Small intestine (tissue), 7 donors: ENCODE measurements around the gene TPCN2. TPM values are rescaled to one million over a fixed set of nuclear protein-coding genes. Genes with fewer than 3 reads are reported as not detected.

Source experiments
- DNase-seq, 2 donors: peaks; one replicate each; pipeline versions ENCODE4 v3.0.0 to v3.0.0-alpha.2; 2013
- FAIRE-seq: peaks from 2 replicates; lab custom pipeline; 2012; peaks lifted over from hg19 to GRCh38; lab: Jason Lieb, UNC
- H3K27ac ChIP-seq, 3 donors: one replicate each; pipeline ENCODE4 v1.5.1; 2013; ENCODE audit warnings: low read length in 2 of 3, mild to moderate bottlenecking in 2 of 3, control low read depth in 1 of 3, inconsistent platforms in 1 of 3, low read depth in 1 of 3, moderate library complexity in 1 of 3
- H3K27me3 ChIP-seq, 3 donors: one replicate each; pipeline ENCODE4 v1.6.1; 2013; ENCODE audit warnings: low read length in 3 of 3, inconsistent platforms in 1 of 3; ENCODE audit not compliant: control insufficient read depth in 3 of 3, insufficient read depth in 3 of 3
- H3K36me3 ChIP-seq, 3 donors: one replicate each; pipeline ENCODE4 v1.6.1; 2013; ENCODE audit warnings: low read length in 3 of 3, inconsistent platforms in 1 of 3, low read depth in 1 of 3, mild to moderate bottlenecking in 1 of 3, moderate library complexity in 1 of 3; ENCODE audit not compliant: control insufficient read depth in 3 of 3, insufficient read depth in 2 of 3
- H3K4me1 ChIP-seq, 3 donors: one replicate each; pipeline ENCODE4 v1.6.1; 2013; ENCODE audit warnings: low read length in 2 of 3, inconsistent platforms in 1 of 3, low read depth in 1 of 3, mild to moderate bottlenecking in 1 of 3, moderate library complexity in 1 of 3; ENCODE audit not compliant: control insufficient read depth in 3 of 3, insufficient read depth in 2 of 3
- H3K4me3 ChIP-seq, 3 donors: one replicate each; pipeline ENCODE4 v1.5.1; 2013; ENCODE audit warnings: low read length in 3 of 3, control low read depth in 1 of 3, inconsistent platforms in 1 of 3, low read depth in 1 of 3, mild to moderate bottlenecking in 1 of 3, moderate library complexity in 1 of 3
- H3K9me3 ChIP-seq, 2 donors: one replicate each; pipeline ENCODE4 v1.6.1; 2013; ENCODE audit warnings: low read depth in 1 of 2, low read length in 1 of 2; ENCODE audit not compliant: control insufficient read depth in 2 of 2, insufficient read depth in 1 of 2
- WGBS, 3 donors: extraction: QIAGEN DNeasy Blood & Tissue Kit; methylation state at CpG; one replicate each; pipeline ENCODE4 v1.1.7; 2013; 5-methylcytosine and 5-hydroxymethylcytosine counted together
- polyA plus RNA-seq, 4 donors: library from polyadenylated mRNA; stranded (reverse) in 3 of 4; unstranded in 1 of 4; fragments of 200-250 nt in 3 of 4; fragments of 120-200 nt in 1 of 4; gene quantifications; one replicate each; pipeline versions ENCODE4 v1.2.1 to v1.2.3, GENCODE V29; 2013
- donor health status: healthy with polysubstance abuse.
- donor health status: control.
- donor health status: control.
- donor health status: Bipolar disorder and iron deficiency.
- donor health status: healthy.

The TPCN2 gene
- polyA plus RNA-seq, 4 donors: 11.1 to 32.8 (median 12.8) TPM

DNA sequence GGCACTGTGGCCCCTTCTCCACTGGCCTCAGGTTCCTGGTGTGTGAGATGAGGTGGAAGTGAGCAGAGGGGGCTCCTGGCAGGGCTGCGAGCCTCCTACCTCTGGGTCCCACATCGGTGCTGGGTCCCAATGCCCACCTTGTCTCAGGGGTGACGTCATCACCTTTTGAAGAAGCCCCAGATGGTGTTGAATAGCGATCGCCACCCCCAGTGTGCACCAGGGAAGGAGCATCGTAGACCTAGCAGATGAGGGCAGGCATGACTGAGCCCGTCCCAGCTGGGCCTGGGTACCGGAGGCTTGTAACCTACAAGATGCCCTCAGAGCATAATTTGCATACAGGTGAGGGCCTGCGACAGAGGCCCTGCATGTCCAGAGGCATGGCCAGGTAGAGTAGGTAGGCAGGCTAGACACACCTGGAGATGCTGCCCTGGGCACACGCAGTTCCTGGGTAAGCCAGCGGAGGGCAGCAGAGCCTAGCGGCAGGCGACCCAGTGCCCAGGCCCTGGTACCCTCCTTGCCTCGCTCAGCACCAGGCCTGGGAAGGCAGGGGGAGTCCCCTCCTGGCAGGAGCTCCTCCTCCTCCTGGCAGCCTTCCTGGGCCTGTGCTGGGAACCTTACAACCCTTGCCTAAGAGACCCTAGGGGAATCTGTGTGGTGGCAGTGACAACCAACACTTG is 52.5 kb downstream of the TPCN2 start:
- H3K4me1 ChIP-seq: peaks cover 0 to 4% (median 0%) of the 10 kb centered on the region in 3 donors
- WGBS, 3 donors: 22 to 26% (median 25%) methylated on average over 13 to 14 of the region's 14 CpGs
- FAIRE-seq: no peak

DNA sequence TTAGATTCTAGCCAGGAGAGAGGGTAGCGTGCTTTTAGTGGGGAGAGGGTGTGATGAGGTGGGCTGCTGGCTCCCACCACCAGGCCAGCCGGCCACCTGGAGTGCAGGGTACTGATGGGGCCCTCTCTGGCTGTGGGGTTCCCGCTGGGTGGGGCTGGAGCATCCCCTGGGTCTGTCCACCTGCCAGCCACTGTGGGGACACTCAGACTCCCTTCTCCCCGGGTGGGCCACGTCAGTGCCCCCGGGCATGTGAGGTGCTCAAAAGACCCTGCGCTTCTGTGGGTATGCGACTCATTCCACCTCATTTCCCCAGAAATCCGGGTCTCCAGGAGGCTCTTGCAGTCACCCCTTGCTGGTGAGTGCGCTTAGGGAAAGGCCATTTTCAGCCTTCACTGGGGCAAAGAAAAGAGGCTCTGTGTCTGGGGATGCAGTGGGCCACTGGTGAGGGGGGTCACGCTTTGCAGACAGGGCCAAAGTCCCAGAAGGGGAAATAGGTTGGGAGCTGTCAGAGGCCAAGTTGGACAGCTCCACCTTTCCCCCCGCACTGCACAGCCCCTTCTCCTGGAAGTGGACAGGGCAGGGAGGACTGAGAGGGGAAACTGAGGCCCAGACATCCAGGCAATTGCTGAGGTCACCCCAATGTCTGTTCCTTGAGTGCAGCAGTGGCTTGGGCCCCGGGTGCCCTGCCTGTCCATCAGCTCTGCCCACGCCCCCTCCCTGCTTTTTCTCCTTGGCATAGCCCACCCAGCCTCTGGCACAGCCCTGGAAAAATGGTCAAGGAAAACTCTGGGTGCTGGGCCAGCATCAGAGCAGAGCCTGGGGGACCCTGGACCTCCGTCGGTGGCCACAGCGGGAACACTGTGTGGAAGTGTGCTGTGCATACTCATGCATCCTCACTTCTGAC is 53.3 kb downstream of the TPCN2 start:
- Histone ChIP-seq H3K4me3 (no peak overlapping the region), H3K27ac (no peak overlapping the region), H3K27me3 (no peaks in the 10 kb centered on the region), H3K4me1 (peaks cover 0 to 4% (median 0%) of the 10 kb centered on the region in 3 donors), H3K9me3 (no peaks in the 10 kb centered on the region), H3K36me3 (peaks cover 0 to 4% (median 0%) of the 10 kb centered on the region in 3 donors)
- whole genome bisulfite sequencing, 3 donors: 62 to 73% (median 70%) methylated on average over 17 of the region's 17 CpGs
- no peak for FAIRE-seq
- DNase-seq: no peak

More for the DNA sequence above, 52.5 kb downstream of the TPCN2 start:
- no peak overlapping the region for H3K27ac ChIP-seq
- H3K4me3 ChIP-seq: no peak overlapping the region
- H3K9me3 ChIP-seq: no peaks in the 10 kb centered on the region
- peak; percentile 72 to 82 for DNase-seq
- H3K27me3 ChIP-seq: no peaks in the 10 kb centered on the region
- H3K36me3 ChIP-seq: peaks cover 0 to 12% (median 0%) of the 10 kb centered on the region in 3 donors

DNA sequence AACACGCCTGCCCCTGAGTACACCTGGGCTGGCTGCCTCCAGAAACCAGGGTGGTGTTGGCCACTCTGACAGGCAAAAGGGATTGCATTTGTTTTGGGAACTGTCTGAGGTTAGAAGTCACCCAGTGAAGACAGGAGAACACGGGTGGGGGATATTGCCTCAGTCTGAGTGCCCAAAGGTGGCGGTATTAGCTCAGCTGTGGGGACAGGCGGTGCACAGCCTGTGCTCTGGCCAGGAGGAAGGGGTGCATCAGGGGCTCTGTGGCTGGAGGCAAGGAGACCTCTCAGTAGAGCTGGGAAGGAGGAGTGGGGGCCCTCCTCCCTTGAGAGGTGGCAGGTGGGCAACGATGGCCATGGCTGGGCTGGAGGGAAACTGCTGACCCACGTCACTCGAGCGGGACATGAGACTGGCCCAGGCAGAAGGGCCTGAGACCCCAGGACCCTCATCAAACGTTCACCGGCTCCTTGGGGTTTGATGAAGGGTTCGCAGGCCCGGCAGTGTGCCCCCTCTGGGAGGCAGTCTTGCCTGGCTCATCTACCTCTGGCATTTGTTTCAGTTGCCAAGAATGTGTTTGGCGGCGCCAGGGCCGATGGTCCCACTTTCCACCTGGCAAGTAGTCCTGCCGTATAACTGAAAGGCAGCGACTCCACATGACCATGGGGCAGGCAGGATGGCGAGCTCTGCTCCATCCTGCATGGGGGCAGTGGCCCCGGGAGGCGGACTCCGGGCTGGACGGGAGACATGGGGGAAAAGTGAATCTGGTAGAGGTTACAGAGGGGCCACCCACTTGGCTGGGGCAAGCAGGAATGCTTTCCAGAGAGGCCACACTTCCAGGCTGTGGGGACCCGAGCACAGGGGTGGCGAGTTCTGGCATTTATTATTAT is 54.2 kb downstream of the TPCN2 start:
- 58 to 65% (median 64%) methylated on average over 23 to 24 of the region's 24 CpGs for WGBS, 3 donors
- Histone ChIP-seq H3K27ac (no peak overlapping the region), H3K4me3 (no peak overlapping the region), H3K9me3 (peaks cover 0 to 8% of the 10 kb centered on the region in 2 donors), H3K27me3 (no peaks in the 10 kb centered on the region), H3K4me1 (peaks cover 0 to 4% (median 0%) of the 10 kb centered on the region in 3 donors), H3K36me3 (peaks cover 0 to 7% (median 0%) of the 10 kb centered on the region in 3 donors)
- FAIRE-seq (no peak), DNase-seq (no peak)

DNA sequence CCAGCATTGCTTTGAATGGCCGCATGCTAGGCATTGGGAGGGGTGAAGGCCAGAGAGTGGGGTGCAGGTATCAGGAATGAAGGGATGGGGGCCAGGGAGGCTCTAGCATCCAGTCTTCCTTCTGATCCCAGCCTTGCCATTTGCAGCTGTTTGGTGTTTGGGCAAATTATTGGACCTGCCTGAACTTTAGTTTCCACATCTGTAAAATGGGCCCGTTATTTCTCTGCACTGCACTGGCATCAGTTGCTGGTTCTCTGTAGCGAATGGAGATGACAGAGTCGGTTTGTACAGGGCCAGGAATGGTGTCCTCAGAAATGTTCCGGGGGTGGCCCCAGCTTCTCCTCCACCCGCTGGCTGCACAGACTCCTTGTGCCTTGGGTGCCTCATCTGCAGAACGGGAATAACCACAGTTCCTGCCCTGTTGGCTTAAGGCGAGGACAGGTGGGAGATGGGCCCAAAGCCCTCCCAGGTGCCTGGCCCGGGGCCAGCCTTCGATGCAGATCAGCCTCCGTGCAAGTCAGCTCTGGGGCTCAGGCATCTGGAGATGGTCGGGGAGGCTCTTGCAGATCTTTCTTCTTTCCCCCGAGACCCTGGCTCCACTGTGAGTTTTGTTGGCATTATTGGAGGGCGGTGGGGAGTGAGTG is 55.6 kb downstream of the TPCN2 start:
- no peak overlapping the region for H3K4me3 ChIP-seq
- WGBS, 3 donors: 78 to 86% (median 78%) methylated on average over 14 of the region's 14 CpGs
- FAIRE-seq (no peak), DNase-seq (no peak)
- H3K9me3 ChIP-seq: peaks cover 0 to 14% of the 10 kb centered on the region in 2 donors
- no peaks in the 10 kb centered on the region for H3K27me3 ChIP-seq
- no peak overlapping the region for H3K27ac ChIP-seq
- H3K36me3 ChIP-seq: peaks cover 0 to 13% (median 0%) of the 10 kb centered on the region in 3 donors
- peaks cover 0 to 4% (median 0%) of the 10 kb centered on the region in 3 donors for H3K4me1 ChIP-seq

DNA sequence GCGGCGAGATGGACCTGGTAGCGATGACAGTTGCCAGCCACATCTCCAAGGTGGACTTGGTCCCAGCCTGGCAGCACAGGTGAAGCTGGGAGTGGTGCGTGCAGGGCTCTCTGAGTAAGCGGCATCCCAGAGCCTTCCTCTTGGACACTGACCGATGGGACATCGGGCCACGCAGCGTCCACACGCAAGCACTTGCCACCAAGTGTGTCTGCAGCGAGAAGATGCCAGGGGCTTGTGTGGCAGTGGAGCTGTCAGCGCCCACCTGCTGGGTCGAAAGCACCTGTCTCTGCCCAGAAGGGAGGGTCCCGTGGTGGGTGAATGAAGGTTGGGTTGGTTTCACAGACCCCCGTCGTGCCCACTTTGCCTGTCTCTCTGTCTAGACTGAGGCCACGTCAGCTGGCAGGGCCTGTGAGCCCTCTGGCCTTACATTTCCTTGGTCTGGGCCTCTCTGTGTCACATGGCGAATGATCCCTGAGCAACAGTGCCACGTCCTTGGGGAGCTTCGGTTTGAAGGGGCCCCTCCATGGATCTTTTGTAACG is 56.2 kb downstream of the TPCN2 start:
- WGBS, 3 donors: 82 to 89% (median 84%) methylated on average over 21 of the region's 21 CpGs
- H3K27ac ChIP-seq: no peak overlapping the region
- peaks cover 0 to 13% (median 0%) of the 10 kb centered on the region in 3 donors for H3K36me3 ChIP-seq
- H3K4me1 ChIP-seq: peaks cover 0 to 4% (median 0%) of the 10 kb centered on the region in 3 donors
- H3K9me3 ChIP-seq: peaks cover 0 to 14% of the 10 kb centered on the region in 2 donors
- H3K4me3 ChIP-seq: no peak overlapping the region
- DNase-seq (no peak), FAIRE-seq (no peak)
- no peaks in the 10 kb centered on the region for H3K27me3 ChIP-seq

DNA sequence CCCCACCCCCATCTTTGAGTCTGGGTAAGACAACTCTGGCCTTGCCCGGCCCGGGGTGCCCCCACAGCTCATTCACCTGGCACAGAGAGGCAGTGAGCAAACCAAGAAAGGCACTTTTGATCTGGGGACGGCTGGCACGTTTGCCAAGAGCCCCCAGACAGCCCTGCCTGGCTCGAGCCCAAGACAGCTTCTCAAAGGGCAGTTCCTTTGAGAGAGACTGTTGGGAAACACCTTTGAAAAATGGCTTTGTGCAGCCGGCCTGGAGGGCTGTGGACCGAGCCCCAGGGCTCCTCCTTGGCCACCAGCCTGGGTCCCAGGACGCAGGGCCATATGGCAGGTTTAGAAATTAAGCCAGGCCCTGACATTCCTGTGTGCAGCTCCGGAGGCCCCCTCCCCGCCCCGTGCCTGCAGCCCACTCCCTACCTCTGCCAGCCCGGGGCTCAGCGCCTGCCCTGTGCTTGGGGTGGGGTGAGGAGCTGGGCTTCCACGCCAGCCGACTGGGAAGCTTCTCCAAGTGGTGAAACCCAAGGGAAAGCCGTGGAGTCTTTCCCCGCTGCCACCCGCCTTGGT is 56.8 kb downstream of the TPCN2 start:
- Histone ChIP-seq H3K4me3 (no peak overlapping the region), H3K27ac (no peak overlapping the region), H3K9me3 (peaks cover 0 to 14% of the 10 kb centered on the region in 2 donors), H3K27me3 (no peaks in the 10 kb centered on the region), H3K36me3 (peaks cover 0 to 13% (median 0%) of the 10 kb centered on the region in 3 donors), H3K4me1 (peaks cover 0 to 4% (median 0%) of the 10 kb centered on the region in 3 donors)
- no peak for DNase-seq
- FAIRE-seq: no peak
- WGBS, 3 donors: 63 to 70% (median 63%) methylated on average over 18 of the region's 18 CpGs

DNA sequence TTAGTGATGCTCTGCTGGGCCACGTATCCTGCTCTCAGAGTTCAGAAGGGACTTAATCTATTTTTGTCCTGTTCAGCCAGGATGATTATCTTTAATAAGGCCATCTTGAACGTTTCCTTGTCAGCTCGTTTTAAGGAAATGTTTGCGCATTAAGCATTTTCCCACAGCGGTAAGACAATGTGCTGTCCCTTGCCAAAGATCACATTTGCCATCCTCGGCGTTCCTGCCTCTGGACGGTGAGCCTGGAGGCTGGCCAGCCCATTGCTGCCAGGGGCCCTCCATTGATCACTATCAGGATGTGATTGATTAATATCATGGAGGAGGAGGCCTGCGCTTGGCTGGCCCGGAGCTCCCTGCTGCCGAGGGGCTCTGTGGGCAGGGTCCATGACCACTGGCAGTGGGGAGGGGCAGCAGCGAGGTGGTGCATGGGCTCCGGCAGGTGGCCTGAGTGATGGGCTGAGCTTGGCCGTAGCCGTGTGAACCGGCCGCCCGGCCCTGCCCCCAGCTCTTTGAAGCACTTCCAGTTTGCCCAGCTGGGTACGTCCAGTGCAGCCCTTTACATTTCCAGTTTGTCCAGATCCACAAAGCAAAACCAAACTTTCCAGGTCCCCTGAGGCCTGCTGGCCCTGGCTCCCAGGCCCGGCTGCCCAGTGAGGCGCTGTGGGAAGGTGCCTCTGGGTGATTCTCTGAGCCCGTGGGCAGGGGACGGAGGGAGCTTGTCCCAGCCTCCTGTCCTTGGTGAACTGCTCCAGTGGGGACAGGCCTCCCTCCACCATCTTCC is 57.5 kb downstream of the TPCN2 start:
- Histone ChIP-seq H3K27ac (no peak overlapping the region), H3K4me1 (peaks cover 0 to 4% (median 0%) of the 10 kb centered on the region in 3 donors), H3K9me3 (peaks cover 0 to 14% of the 10 kb centered on the region in 2 donors), H3K36me3 (peaks cover 0 to 13% (median 0%) of the 10 kb centered on the region in 3 donors), H3K27me3 (no peaks in the 10 kb centered on the region), H3K4me3 (no peak overlapping the region)
- WGBS, 3 donors: 67 to 75% (median 69%) methylated on average over 22 to 23 of the region's 23 CpGs
- FAIRE-seq: no peak
- DNase-seq: no peak
